ENCODE results near the gene AP1G1.

DNA sequence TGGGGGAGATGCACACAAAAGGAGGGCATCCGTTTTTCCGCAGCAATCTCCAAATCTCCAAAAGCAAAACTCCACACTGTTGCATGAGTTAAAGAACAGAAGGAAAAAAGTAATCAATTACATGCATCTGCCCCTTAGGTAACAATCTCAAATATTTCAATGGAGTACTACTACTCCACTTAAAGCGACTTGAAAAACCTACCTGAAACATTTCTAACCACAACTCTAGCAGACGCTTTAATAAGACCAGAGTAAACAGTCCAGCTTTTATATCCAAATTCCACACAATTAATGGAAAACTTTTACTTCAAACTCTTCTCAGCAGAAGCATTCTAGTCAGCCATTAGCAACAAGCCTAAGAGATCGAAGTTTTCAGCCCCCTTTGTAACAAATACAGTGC is 29.9 kb downstream of the AP1G1 start:
- TF ChIP-seq, protein P1, sequence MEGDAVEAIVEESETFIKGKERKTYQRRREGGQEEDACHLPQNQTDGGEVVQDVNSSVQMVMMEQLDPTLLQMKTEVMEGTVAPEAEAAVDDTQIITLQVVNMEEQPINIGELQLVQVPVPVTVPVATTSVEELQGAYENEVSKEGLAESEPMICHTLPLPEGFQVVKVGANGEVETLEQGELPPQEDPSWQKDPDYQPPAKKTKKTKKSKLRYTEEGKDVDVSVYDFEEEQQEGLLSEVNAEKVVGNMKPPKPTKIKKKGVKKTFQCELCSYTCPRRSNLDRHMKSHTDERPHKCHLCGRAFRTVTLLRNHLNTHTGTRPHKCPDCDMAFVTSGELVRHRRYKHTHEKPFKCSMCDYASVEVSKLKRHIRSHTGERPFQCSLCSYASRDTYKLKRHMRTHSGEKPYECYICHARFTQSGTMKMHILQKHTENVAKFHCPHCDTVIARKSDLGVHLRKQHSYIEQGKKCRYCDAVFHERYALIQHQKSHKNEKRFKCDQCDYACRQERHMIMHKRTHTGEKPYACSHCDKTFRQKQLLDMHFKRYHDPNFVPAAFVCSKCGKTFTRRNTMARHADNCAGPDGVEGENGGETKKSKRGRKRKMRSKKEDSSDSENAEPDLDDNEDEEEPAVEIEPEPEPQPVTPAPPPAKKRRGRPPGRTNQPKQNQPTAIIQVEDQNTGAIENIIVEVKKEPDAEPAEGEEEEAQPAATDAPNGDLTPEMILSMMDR (IDR thresholded peaks at IDR 0.05), result no peak
- no peak for TF ChIP-seq POLR2A (IDR thresholded peaks at IDR 0.05)

Data from right lobe of liver (tissue), 4 donors.